HEK293 (cell line): ENCODE measurements around the gene SYNDIG1.

Source experiments
- CTCF ChIA-PET: fragments of 350-600 bp; formaldehyde crosslinking; extraction: SDS; loops from one replicate; lab custom pipeline; 2021; ENCODE audit warnings: antibody characterized with exemption; lab: Yijun Ruan, JAX
- POLR2A ChIA-PET: fragments of 300-600 bp; formaldehyde crosslinking; extraction: SDS; loops from one replicate; lab custom pipeline; 2020; ENCODE audit warnings: antibody characterized with exemption, inconsistent platforms; lab: Yijun Ruan, JAX
- H3K27ac ChIP-seq: fragments of 200-500 bp; sonication (Bioruptor generic); 2 replicates; pipeline ENCODE4 v1.5.1; 2014; ENCODE audit warnings: low read depth, low read length, control low read depth, inconsistent platforms; ENCODE audit errors: extremely low read depth
- H3K36me3 ChIP-seq, 2 experiments: fragments of 200-500 bp in 1 of 2; sonication (Bioruptor generic) in 1 of 2; 1 replicate in 1 of 2; 2 replicates in 1 of 2; pipeline ENCODE4 v1.5.1; 2014 to 2017; ENCODE audit warnings: inconsistent platforms in 2 of 2, low read length in 2 of 2; ENCODE audit not compliant: control insufficient read depth in 2 of 2, insufficient read depth in 1 of 2
- H3K4me1 ChIP-seq: fragments of 200-500 bp; sonication (Bioruptor generic); 2 replicates; pipeline ENCODE4 v1.5.1; 2014; ENCODE audit warnings: mild to moderate bottlenecking, low read length, inconsistent platforms; ENCODE audit not compliant: control insufficient read depth, insufficient read depth
- H3K4me3 ChIP-seq: 2 replicates; pipeline ENCODE4 v1.5.1; 2011; ENCODE audit warnings: low read depth, mild to moderate bottlenecking, control low read depth, low read length, moderate library complexity
- H3K9me3 ChIP-seq: fragments of 200-500 bp; sonication (Bioruptor generic); 2 replicates; pipeline ENCODE4 v1.5.1; 2014; ENCODE audit warnings: low read depth, low read length, inconsistent platforms; ENCODE audit not compliant: control insufficient read depth, insufficient read depth
- BCL11B ChIP-seq: fragments of 450-650 bp; formaldehyde crosslinking; IDR thresholded peaks from 2 replicates; pipeline ENCODE4 v1.5.1; 2016; ENCODE audit warnings: low read depth, missing biosample characterization, missing genetic modification characterization
- HIC1 ChIP-seq: fragments of 450-650 bp; formaldehyde crosslinking; IDR thresholded peaks from 2 replicates; pipeline ENCODE4 v1.5.1; 2016; ENCODE audit warnings: missing biosample characterization, missing genetic modification characterization
- MEIS1 ChIP-seq: sonication (generic); formaldehyde crosslinking; IDR thresholded peaks from 2 replicates; pipeline ENCODE4 v1.8.1; 2022; ENCODE audit warnings: missing genetic modification reagents, mild to moderate bottlenecking, borderline replicate concordance
- MYNN ChIP-seq: fragments of 450-650 bp; formaldehyde crosslinking; IDR thresholded peaks from 2 replicates; pipeline ENCODE4 v1.5.1; 2016; ENCODE audit warnings: missing biosample characterization, missing genetic modification characterization, borderline replicate concordance
- PRDM10 ChIP-seq: fragments of 450-650 bp; formaldehyde crosslinking; IDR thresholded peaks from 2 replicates; pipeline ENCODE4 v1.5.1; 2016; ENCODE audit warnings: missing biosample characterization, missing genetic modification characterization
- TRIM28 ChIP-seq: IDR thresholded peaks from 2 replicates; pipeline ENCODE4 v1.6.1; 2011; ENCODE audit warnings: low read length, control low read depth, borderline replicate concordance
- ZBTB21 ChIP-seq: fragments of 450-650 bp; formaldehyde crosslinking; IDR thresholded peaks from 2 replicates; pipeline ENCODE4 v1.5.1; 2017; ENCODE audit warnings: missing biosample characterization, missing genetic modification characterization
- ZBTB49 ChIP-seq: fragments of 450-650 bp; formaldehyde crosslinking; IDR thresholded peaks from 2 replicates; pipeline ENCODE4 v1.5.1; 2016; ENCODE audit warnings: missing biosample characterization, missing genetic modification characterization, low read depth
- ZBTB8A ChIP-seq: fragments of 450-650 bp; formaldehyde crosslinking; IDR thresholded peaks from 2 replicates; pipeline ENCODE4 v1.5.1; 2016; ENCODE audit warnings: missing biosample characterization, missing genetic modification characterization
- ZNF10 ChIP-seq: fragments of 450-650 bp; formaldehyde crosslinking; IDR thresholded peaks from 2 replicates; pipeline ENCODE4 v1.5.1; 2017; ENCODE audit warnings: missing biosample characterization, missing genetic modification characterization
- ZNF146 ChIP-seq: fragments of 450-650 bp; formaldehyde crosslinking; IDR thresholded peaks from 2 replicates; pipeline ENCODE4 v1.5.1; 2016; ENCODE audit warnings: missing biosample characterization, missing genetic modification characterization
- ZNF2 ChIP-seq: fragments of 450-650 bp; formaldehyde crosslinking; IDR thresholded peaks from 2 replicates; pipeline ENCODE4 v1.5.1; 2016; ENCODE audit warnings: missing biosample characterization, missing genetic modification characterization
- ZNF266 ChIP-seq: fragments of 450-650 bp; formaldehyde crosslinking; IDR thresholded peaks from 2 replicates; pipeline ENCODE4 v1.5.1; 2016; ENCODE audit warnings: missing biosample characterization, missing genetic modification characterization, low read depth
- ZNF354C ChIP-seq: fragments of 450-650 bp; formaldehyde crosslinking; IDR thresholded peaks from 2 replicates; pipeline ENCODE4 v1.5.1; 2016; ENCODE audit warnings: missing biosample characterization, missing genetic modification characterization, low read depth, borderline replicate concordance
- ZNF362 ChIP-seq: fragments of 450-650 bp; formaldehyde crosslinking; IDR thresholded peaks from 2 replicates; pipeline ENCODE4 v1.5.1; 2016; ENCODE audit warnings: missing biosample characterization, missing genetic modification characterization
- ZNF416 ChIP-seq: fragments of 450-650 bp; formaldehyde crosslinking; IDR thresholded peaks from 2 replicates; pipeline ENCODE4 v1.5.1; 2016; ENCODE audit warnings: missing biosample characterization, missing genetic modification characterization
- ZNF514 ChIP-seq: fragments of 450-650 bp; formaldehyde crosslinking; IDR thresholded peaks from 2 replicates; pipeline ENCODE4 v1.5.1; 2016; ENCODE audit warnings: missing biosample characterization, missing genetic modification characterization
- ZNF548 ChIP-seq: fragments of 450-650 bp; formaldehyde crosslinking; IDR thresholded peaks from 2 replicates; pipeline ENCODE4 v1.5.1; 2016; ENCODE audit warnings: missing biosample characterization, missing genetic modification characterization
- ZNF580 ChIP-seq: fragments of 450-650 bp; formaldehyde crosslinking; IDR thresholded peaks from 2 replicates; pipeline ENCODE4 v1.5.1; 2016; ENCODE audit warnings: missing biosample characterization, missing genetic modification characterization
- ZNF664 ChIP-seq: fragments of 450-650 bp; formaldehyde crosslinking; IDR thresholded peaks from 2 replicates; pipeline ENCODE4 v1.5.1; 2016; ENCODE audit warnings: missing biosample characterization, missing genetic modification characterization
- ZNF707 ChIP-seq: fragments of 450-650 bp; formaldehyde crosslinking; IDR thresholded peaks from 2 replicates; pipeline ENCODE4 v1.5.1; 2016; ENCODE audit warnings: missing biosample characterization, missing genetic modification characterization
- ZNF785 ChIP-seq: fragments of 450-650 bp; formaldehyde crosslinking; IDR thresholded peaks from 2 replicates; pipeline ENCODE4 v1.5.1; 2016; ENCODE audit warnings: missing biosample characterization, missing genetic modification characterization
- ZXDB ChIP-seq: fragments of 450-650 bp; formaldehyde crosslinking; IDR thresholded peaks from 2 replicates; pipeline ENCODE4 v1.5.1; 2016; ENCODE audit warnings: missing biosample characterization, missing genetic modification characterization
- TF ChIP-seq, protein P1 (sequence below): fragments of 450-650 bp; IDR thresholded peaks from 2 replicates; pipeline ENCODE4 v1.5.1; 2018; ENCODE audit warnings: missing biosample characterization, mild to moderate bottlenecking, missing genetic modification characterization

Gene SYNDIG1

GRCh38 chr20:24693466-24694156, 224.2 kb downstream of the SYNDIG1 start:
- TF ChIP-seq ZNF354C (tag by site-specific recombination) (no peak), ZNF416 (tag by site-specific recombination) (no peak), ZNF548 (tag by site-specific recombination) (no peak), ZBTB49 (tag by site-specific recombination) (no peak), ZNF707 (tag by site-specific recombination) (no peak), MEIS1 (CRISPR knock-in tag) (no peak), HIC1 (no peak), ZNF514 (tag by site-specific recombination) (no peak), MYNN (tag by site-specific recombination) (no peak), ZNF266 (tag by site-specific recombination) (no peak), ZBTB8A (tag by site-specific recombination) (no peak), ZNF362 (tag by site-specific recombination) (no peak)
- Histone ChIP-seq H3K4me3 (no peak overlapping the region), H3K36me3 (no peaks in the 10 kb centered on the region), H3K27ac (no peak overlapping the region), H3K4me1 (no peaks in the 10 kb centered on the region), H3K9me3 (no peaks in the 10 kb centered on the region)
- POLR2A ChIA-PET: no interaction called here
- CTCF ChIA-PET: interaction anchor here (0.6 kb wide), 3 partner anchors 160 to 488 kb away, joined by 3 to 4 read pairs (median 3); no protein-coding TSS in a partner anchor

- H3K27ac ChIP-seq: no peak overlapping the region
- ChIA-PET CTCF (interaction anchor here (0.6 kb wide), 3 partner anchors 12 to 252 kb away, joined by 3 to 4 read pairs (median 4); no protein-coding TSS in a partner anchor), POLR2A (no interaction called here)
- no peaks in the 10 kb centered on the region for H3K4me1 ChIP-seq
- H3K4me3 ChIP-seq: no peak overlapping the region
- no peaks in the 10 kb centered on the region for H3K9me3 ChIP-seq
- H3K36me3 ChIP-seq: no peaks in the 10 kb centered on the region
- TF ChIP-seq ZXDB (tag by site-specific recombination): no peak
- no peak for TF ChIP-seq ZBTB21
- no peak for TF ChIP-seq ZNF146 (tag by site-specific recombination)
- TF ChIP-seq TRIM28: no peak
- no peak for TF ChIP-seq PRDM10 (tag by site-specific recombination)
- no peak for TF ChIP-seq BCL11B (tag by site-specific recombination)
- TF ChIP-seq, protein P1, sequence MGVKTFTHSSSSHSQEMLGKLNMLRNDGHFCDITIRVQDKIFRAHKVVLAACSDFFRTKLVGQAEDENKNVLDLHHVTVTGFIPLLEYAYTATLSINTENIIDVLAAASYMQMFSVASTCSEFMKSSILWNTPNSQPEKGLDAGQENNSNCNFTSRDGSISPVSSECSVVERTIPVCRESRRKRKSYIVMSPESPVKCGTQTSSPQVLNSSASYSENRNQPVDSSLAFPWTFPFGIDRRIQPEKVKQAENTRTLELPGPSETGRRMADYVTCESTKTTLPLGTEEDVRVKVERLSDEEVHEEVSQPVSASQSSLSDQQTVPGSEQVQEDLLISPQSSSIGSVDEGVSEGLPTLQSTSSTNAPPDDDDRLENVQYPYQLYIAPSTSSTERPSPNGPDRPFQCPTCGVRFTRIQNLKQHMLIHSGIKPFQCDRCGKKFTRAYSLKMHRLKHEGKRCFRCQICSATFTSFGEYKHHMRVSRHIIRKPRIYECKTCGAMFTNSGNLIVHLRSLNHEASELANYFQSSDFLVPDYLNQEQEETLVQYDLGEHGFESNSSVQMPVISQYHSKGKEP (tag by site-specific recombination): no peak
- no peak for TF ChIP-seq ZNF10 (tag by site-specific recombination)
- TF ChIP-seq ZNF785 (tag by site-specific recombination): no peak
- no peak for TF ChIP-seq ZNF2 (tag by site-specific recombination)
- no peak for TF ChIP-seq ZNF664 (tag by site-specific recombination)
- no peak for TF ChIP-seq ZNF580 (tag by site-specific recombination)
These were observed 224.8 kb downstream of the SYNDIG1 start for GRCh38 chr20:24694157-24694726.
